GM06990 (cell line): Measurements from ENCODE around the gene EPHX1.
"Not testable (repeated sequence)": the region's sequence is repeated elsewhere in the genome, so short reads cannot be mapped to it uniquely, and the experiment has no call there.

Source experiments
- DNase-seq: peaks from one replicate; pipeline ENCODE4 v3.0.0-alpha.2; 2011; ENCODE audit not compliant: insufficient read length; ENCODE audit errors: extremely low read depth
- H3K27me3 ChIP-seq: replicated peaks from 2 replicates; pipeline ENCODE4 v1.6.0; 2011; ENCODE audit warnings: low read length; ENCODE audit not compliant: control insufficient read depth, insufficient read depth
- H3K36me3 ChIP-seq: 2 replicates; pipeline ENCODE4 v1.5.1; 2011; ENCODE audit warnings: low read length; ENCODE audit not compliant: control insufficient read depth, insufficient read depth
- H3K4me3 ChIP-seq: replicated peaks from 2 replicates; pipeline ENCODE4 v1.5.1; 2011; ENCODE audit warnings: low read depth, mild to moderate bottlenecking, control low read depth, low read length
- CTCF ChIP-seq: IDR thresholded peaks from 2 replicates; pipeline ENCODE4 v1.5.1; 2011; ENCODE audit warnings: low read length, control low read depth, mild to moderate bottlenecking, inconsistent platforms; ENCODE audit not compliant: insufficient read depth, poor library complexity, severe bottlenecking

Gene EPHX1

GRCh38 chr1:225886159-225887029 lies 76.5 kb downstream of the EPHX1 start:
- Histone ChIP-seq H3K27me3 (no peaks in the 10 kb centered on the region), H3K36me3 (no peaks in the 10 kb centered on the region), H3K4me3 (no peak overlapping the region)
- no peak for TF ChIP-seq CTCF
- DNase-seq = no peak

- no peak for TF ChIP-seq CTCF
- no peaks in the 10 kb centered on the region for H3K36me3 ChIP-seq
- H3K4me3 ChIP-seq = no peak overlapping the region
- H3K27me3 ChIP-seq = no peaks in the 10 kb centered on the region
- DNase-seq = no peak
Observed at GRCh38 chr1:225887030-225887314, 77.0 kb downstream of the EPHX1 start.

GRCh38 chr1:225887554-225888288 lies 77.8 kb downstream of the EPHX1 start:
- not testable (repeated sequence) for H3K4me3 ChIP-seq

GRCh38 chr1:225888289-225888897 lies 78.5 kb downstream of the EPHX1 start:
- no peak for TF ChIP-seq CTCF
- no peaks in the 10 kb centered on the region for H3K36me3 ChIP-seq
- DNase-seq = no peak
- H3K27me3 ChIP-seq = no peaks in the 10 kb centered on the region
- H3K4me3 ChIP-seq = no peak overlapping the region

More at GRCh38 chr1:225887554-225888288, 77.8 kb downstream of the EPHX1 start:
- H3K27me3 ChIP-seq, H3K36me3 ChIP-seq, DNase-seq: not testable (repeated sequence)

- DNase-seq = no peak
- no peaks in the 10 kb centered on the region for H3K27me3 ChIP-seq
- TF ChIP-seq CTCF = no peak
- H3K36me3 ChIP-seq = no peaks in the 10 kb centered on the region
- H3K4me3 ChIP-seq = no peak within 1 kb of the TSS
Observed at GRCh38 chr1:225888898-225889601, 79.1 kb downstream of the EPHX1 start, which contains the start of gene LEFTY1. Gene LEFTY1 (minus strand): TSS chr1:225889146. CDS start chr1:225889066, 80 bp downstream.
